NCI-H1436 treated with DMSO at 0.1 percent for 48 hours (cell line): ENCODE data around the gene NOC3L.
"Not testable (repeated sequence)": the region's sequence is repeated elsewhere in the genome, so short reads cannot be mapped to it uniquely, and the experiment has no call there.

Source experiments
- DNase-seq: peaks from one replicate; lab custom pipeline; 2025; lab: John Stamatoyannopoulos, UW

The NOC3L gene

GRCh38 chr10:94362360-94363250, at the start of gene NOC3L:
Gene NOC3L (minus strand): TSS chr10:94362939. CDS start chr10:94362838, 101 bp downstream.
- DNase-seq: no peak

GRCh38 chr10:94412449-94412848, 49.7 kb upstream of the NOC3L start:
- no peak for DNase-seq

- no peak for DNase-seq
Observed at GRCh38 chr10:94411304-94411703, 48.6 kb upstream of the NOC3L start.

GRCh38 chr10:94409021-94409657, 46.4 kb upstream of the NOC3L start:
- DNase-seq: no peak

GRCh38 chr10:94407668-94408067, 44.9 kb upstream of the NOC3L start:
- DNase-seq: no peak

GRCh38 chr10:94405406-94405805, 42.7 kb upstream of the NOC3L start:
- DNase-seq: no peak

GRCh38 chr10:94403380-94404213, 40.9 kb upstream of the NOC3L start:
- no peak for DNase-seq

GRCh38 chr10:94402843-94403379, 40.2 kb upstream of the NOC3L start:
- no peak for DNase-seq

GRCh38 chr10:94402204-94402842, 39.6 kb upstream of the NOC3L start, which contains the start of gene TBC1D12:
Gene TBC1D12 (plus strand): TSS chr10:94402541. CDS start chr10:94402614, 73 bp downstream.
- peak; percentile 72 for DNase-seq

- DNase-seq: no peak
Observed at GRCh38 chr10:94398762-94399161, 36.0 kb upstream of the NOC3L start.

GRCh38 chr10:94397549-94398370, 35.0 kb upstream of the NOC3L start:
- DNase-seq: no peak

- DNase-seq: not testable (repeated sequence)
Observed at GRCh38 chr10:94392117-94392516, 29.4 kb upstream of the NOC3L start.

GRCh38 chr10:94385733-94386132, 23.0 kb upstream of the NOC3L start:
- not testable (repeated sequence) for DNase-seq

- no peak for DNase-seq
Observed at GRCh38 chr10:94383530-94383929, 20.8 kb upstream of the NOC3L start.

- no peak for DNase-seq
Observed at GRCh38 chr10:94376865-94377264, 14.1 kb upstream of the NOC3L start.

GRCh38 chr10:94375374-94375773, 12.6 kb upstream of the NOC3L start:
- no peak for DNase-seq

GRCh38 chr10:94370501-94370900, 7.8 kb upstream of the NOC3L start:
- no peak for DNase-seq

- no peak for DNase-seq
Observed at GRCh38 chr10:94366382-94366781, 3.6 kb upstream of the NOC3L start.

- no peak for DNase-seq
Observed at GRCh38 chr10:94364482-94364881, 1.7 kb upstream of the NOC3L start.

- no peak for DNase-seq
Observed at GRCh38 chr10:94363251-94363565, 469 bp upstream of the NOC3L start.
